Astrocyte (in vitro differentiated cells and primary cell): Measurements from ENCODE around the gene DSCAM. TPM values are rescaled to one million over a fixed set of nuclear protein-coding genes. Genes with fewer than 3 reads are reported as not detected.
A peak's percentile ranks its signal among the peaks of the same experiment; 100 is the strongest.

Experiments used
- DNase-seq: peaks from one replicate; pipeline ENCODE4 v3.0.0-alpha.2; 2010; ENCODE audit warnings: low read depth
- FAIRE-seq: peaks from 2 replicates; lab custom pipeline; 2011; peaks lifted over from hg19 to GRCh38; lab: Jason Lieb, UNC
- H2AFZ ChIP-seq: 2 replicates; pipeline ENCODE4 v1.6.0; 2012; ENCODE audit warnings: low read depth, low read length, inconsistent platforms
- H3K27ac ChIP-seq: 2 replicates; pipeline ENCODE4 v1.5.1; 2011; ENCODE audit warnings: low read depth, low read length, inconsistent platforms
- H3K27me3 ChIP-seq: 2 replicates; pipeline ENCODE4 v1.6.0; 2011; ENCODE audit warnings: low read length, inconsistent platforms; ENCODE audit not compliant: insufficient read depth
- H3K36me3 ChIP-seq: 2 replicates; pipeline ENCODE4 v1.5.1; 2011; ENCODE audit warnings: low read length, inconsistent platforms; ENCODE audit not compliant: insufficient read depth
- H3K4me1 ChIP-seq: 2 replicates; pipeline ENCODE4 v1.5.1; 2011; ENCODE audit warnings: low read length, inconsistent platforms; ENCODE audit not compliant: insufficient read depth
- H3K4me2 ChIP-seq: 2 replicates; pipeline ENCODE4 v1.6.0; 2012; ENCODE audit warnings: low read length, inconsistent platforms
- H3K4me3 ChIP-seq: 2 replicates; pipeline ENCODE4 v1.5.1; 2011; ENCODE audit warnings: low read depth, mild to moderate bottlenecking, low read length, inconsistent platforms; ENCODE audit not compliant: insufficient read depth
- H3K79me2 ChIP-seq: 2 replicates; pipeline ENCODE4 v1.6.0; 2012; ENCODE audit warnings: mild to moderate bottlenecking, low read length, inconsistent platforms; ENCODE audit not compliant: insufficient read depth
- H3K9ac ChIP-seq: 2 replicates; pipeline ENCODE4 v1.6.0; 2012; ENCODE audit warnings: mild to moderate bottlenecking, low read length, inconsistent platforms
- H3K9me3 ChIP-seq: 2 replicates; pipeline ENCODE4 v1.5.1; 2012; ENCODE audit warnings: low read depth, mild to moderate bottlenecking, low read length, inconsistent platforms; ENCODE audit not compliant: insufficient read depth
- H4K20me1 ChIP-seq: 2 replicates; pipeline ENCODE4 v1.6.0; 2012; ENCODE audit warnings: low read length, inconsistent platforms; ENCODE audit not compliant: insufficient read depth
- H3K27ac Mint-ChIP-seq: one replicate; pipeline ENCODE4 v1.8.0; 2021; ENCODE audit warnings: mild to moderate bottlenecking, mixed read lengths; ENCODE audit not compliant: unreplicated experiment
- H3K27me3 Mint-ChIP-seq: one replicate; pipeline ENCODE4 v1.8.0; 2021; ENCODE audit warnings: low read depth, mixed read lengths; ENCODE audit not compliant: unreplicated experiment
- H3K36me3 Mint-ChIP-seq: one replicate; pipeline ENCODE4 v1.8.0; 2021; ENCODE audit warnings: low read depth, mixed read lengths; ENCODE audit not compliant: unreplicated experiment
- H3K4me1 Mint-ChIP-seq: one replicate; pipeline ENCODE4 v1.8.0; 2021; ENCODE audit warnings: low read depth, mixed read lengths; ENCODE audit not compliant: unreplicated experiment
- H3K4me3 Mint-ChIP-seq: one replicate; pipeline ENCODE4 v1.8.0; 2021; ENCODE audit warnings: mild to moderate bottlenecking, moderate library complexity, mixed read lengths; ENCODE audit not compliant: unreplicated experiment
- H3K9me3 Mint-ChIP-seq: one replicate; pipeline ENCODE4 v1.8.0; 2021; ENCODE audit warnings: mild to moderate bottlenecking, mixed read lengths; ENCODE audit not compliant: unreplicated experiment
- CTCF ChIP-seq: IDR thresholded peaks from 2 replicates; pipeline ENCODE4 v1.5.1; 2011; ENCODE audit warnings: low read depth, mild to moderate bottlenecking, inconsistent platforms, low read length, moderate library complexity; ENCODE audit not compliant: insufficient read depth
- EZH2 ChIP-seq: IDR thresholded peaks from 2 replicates; pipeline ENCODE4 v1.6.1; 2012; ENCODE audit warnings: mild to moderate bottlenecking, low read length, inconsistent platforms; ENCODE audit not compliant: insufficient read depth
- total RNA-seq: library from RNA; stranded (reverse); gene quantifications from 2 replicates; pipeline ENCODE4 v1.2.1, GENCODE V29; 2021

Gene DSCAM
- total RNA-seq, 1 donor from 2014 or later: 0.18 TPM

GRCh38 chr21:40620386-40621145 is 226.4 kb downstream of the DSCAM start:
- FAIRE-seq: no peak

GRCh38 chr21:40618191-40618973 is 228.6 kb downstream of the DSCAM start:
- TF ChIP-seq CTCF: no peak
- TF ChIP-seq EZH2: no peak
- H3K9me3 Mint-ChIP-seq: peaks cover 6% of the 10 kb centered on the region

More at GRCh38 chr21:40620386-40621145, 226.4 kb downstream of the DSCAM start:
- H3K9me3 ChIP-seq: no peaks in the 10 kb centered on the region
- H3K27ac ChIP-seq: no peak overlapping the region
- no peaks in the 10 kb centered on the region for H3K36me3 ChIP-seq
- H3K36me3 Mint-ChIP-seq: no peaks in the 10 kb centered on the region
- H3K4me2 ChIP-seq: no peak overlapping the region
- TF ChIP-seq EZH2 (no peak), CTCF (no peak)
- H3K9ac ChIP-seq: no peak overlapping the region
- no peak overlapping the region for H3K4me3 ChIP-seq
- H2AFZ ChIP-seq: no peak overlapping the region
- no peaks in the 10 kb centered on the region for H4K20me1 ChIP-seq
- no peaks in the 10 kb centered on the region for H3K79me2 ChIP-seq
- no peak overlapping the region for H3K4me3 Mint-ChIP-seq
- no peaks in the 10 kb centered on the region for H3K27me3 ChIP-seq
- H3K27ac Mint-ChIP-seq: no peak overlapping the region
- no peaks in the 10 kb centered on the region for H3K27me3 Mint-ChIP-seq
- peaks cover 13% of the 10 kb centered on the region for H3K4me1 Mint-ChIP-seq
- peak; percentile 15 for DNase-seq
- no peaks in the 10 kb centered on the region for H3K4me1 ChIP-seq
- peaks cover 8% of the 10 kb centered on the region for H3K9me3 Mint-ChIP-seq

More at GRCh38 chr21:40618191-40618973, 228.6 kb downstream of the DSCAM start:
- no peaks in the 10 kb centered on the region for H3K79me2 ChIP-seq
- Mint-ChIP-seq H3K27ac (no peak overlapping the region), H3K36me3 (no peaks in the 10 kb centered on the region), H3K27me3 (no peaks in the 10 kb centered on the region), H3K4me3 (no peak overlapping the region), H3K4me1 (peaks cover 13% of the 10 kb centered on the region)
- FAIRE-seq (no peak), DNase-seq (no peak)
- H3K4me1 ChIP-seq: no peaks in the 10 kb centered on the region
- H3K9me3 ChIP-seq: no peaks in the 10 kb centered on the region
- no peak overlapping the region for H3K9ac ChIP-seq
- no peak overlapping the region for H3K4me2 ChIP-seq
- no peaks in the 10 kb centered on the region for H3K36me3 ChIP-seq
- no peak overlapping the region for H3K4me3 ChIP-seq
- no peaks in the 10 kb centered on the region for H4K20me1 ChIP-seq
- no peak overlapping the region for H2AFZ ChIP-seq
- no peaks in the 10 kb centered on the region for H3K27me3 ChIP-seq
- H3K27ac ChIP-seq: no peak overlapping the region
